ENCODE measurements around the gene VCL.

Gene VCL

DNA sequence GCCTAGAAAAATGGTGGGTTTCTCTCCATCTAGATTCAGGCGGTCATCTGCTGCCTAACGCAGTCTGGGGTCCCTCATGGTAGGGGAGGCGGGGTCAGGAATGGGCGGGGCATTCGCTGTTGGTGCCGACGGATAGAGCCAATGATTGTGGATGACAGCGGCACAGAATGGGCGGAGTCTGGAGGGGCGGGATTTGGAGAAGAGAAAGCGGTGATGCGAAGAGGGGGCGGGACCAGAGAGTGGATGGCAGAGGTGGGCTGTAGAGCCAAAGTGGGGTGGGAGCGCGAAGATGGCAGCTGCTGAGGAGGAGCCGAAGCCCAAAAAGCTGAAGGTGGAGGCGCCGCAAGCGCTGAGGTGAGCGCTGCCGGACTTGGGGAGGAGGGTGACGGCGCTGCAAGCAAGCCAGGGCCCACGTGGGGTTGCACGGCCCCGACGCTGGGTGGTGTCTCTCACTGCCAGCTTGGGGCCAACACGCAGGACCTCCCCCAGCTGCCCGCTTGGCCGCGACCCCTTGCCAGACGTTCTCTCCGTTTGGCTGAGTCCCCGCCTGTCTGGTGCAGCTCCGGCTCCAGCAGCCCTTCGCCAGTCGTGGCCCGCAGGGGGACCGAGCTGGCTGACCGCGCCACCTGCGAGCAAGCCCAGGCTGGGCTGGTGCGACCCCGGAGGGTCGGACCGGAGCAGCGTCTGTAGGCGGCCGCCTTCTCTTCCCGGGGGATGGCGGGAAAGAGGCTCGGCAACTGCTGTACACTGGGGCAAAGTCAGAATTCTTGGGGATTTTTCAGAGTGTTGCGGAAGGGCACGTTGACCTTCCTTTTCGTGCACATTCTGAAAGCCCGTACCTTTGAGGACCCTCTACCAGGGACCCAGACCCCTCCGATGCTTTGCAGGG is 153.3 kb downstream of the VCL start, which contains the start of gene ADK:
TSS of gene ADK (plus strand) at position 232 of the 889 bp plus-strand sequence. CDS start at position 290, 58 bp downstream.
- peak; percentile 98 for DNase-seq (ENCODE audit: low read depth, low spot score)

DNA sequence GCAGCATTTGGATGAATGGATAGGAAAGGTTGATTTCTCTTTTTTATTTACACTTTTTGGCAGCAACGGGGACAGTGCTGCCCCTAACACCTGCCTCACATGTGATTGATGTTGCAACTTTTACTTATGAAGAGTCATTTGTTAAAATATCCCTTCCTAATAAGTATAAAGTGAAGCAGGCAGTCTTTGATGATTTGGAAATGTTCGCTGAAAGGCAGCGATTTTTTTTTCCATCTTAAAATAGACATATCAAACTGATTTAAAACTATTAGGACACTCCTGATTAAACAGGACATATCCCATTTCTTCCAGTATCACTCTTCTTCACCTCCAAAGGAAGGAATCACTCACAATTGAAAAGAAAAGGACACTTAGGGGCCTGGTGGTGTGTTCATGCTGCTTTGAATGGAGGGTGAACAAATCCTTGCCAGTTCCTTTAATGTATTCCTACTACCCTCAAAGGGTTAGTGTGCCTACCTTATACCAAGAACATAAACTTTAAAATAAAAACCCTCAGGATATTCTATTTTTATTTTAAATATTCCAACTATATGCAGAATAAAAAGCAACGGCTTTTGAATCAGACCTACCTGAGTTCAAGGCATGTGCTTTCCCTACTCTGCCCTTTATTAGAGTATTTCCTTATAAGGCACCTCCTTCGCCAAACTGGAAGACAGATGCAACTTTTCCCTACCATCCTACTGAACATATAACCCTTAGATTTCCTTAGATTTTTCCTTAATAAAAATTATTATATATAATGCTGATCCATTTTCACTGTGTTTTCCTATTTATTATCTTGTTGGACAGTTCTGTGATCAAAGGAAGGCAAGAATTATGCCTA is 154.2 kb downstream of the VCL start:
- DNase-seq (ENCODE audit: low read depth, low spot score) = no peak

DNA sequence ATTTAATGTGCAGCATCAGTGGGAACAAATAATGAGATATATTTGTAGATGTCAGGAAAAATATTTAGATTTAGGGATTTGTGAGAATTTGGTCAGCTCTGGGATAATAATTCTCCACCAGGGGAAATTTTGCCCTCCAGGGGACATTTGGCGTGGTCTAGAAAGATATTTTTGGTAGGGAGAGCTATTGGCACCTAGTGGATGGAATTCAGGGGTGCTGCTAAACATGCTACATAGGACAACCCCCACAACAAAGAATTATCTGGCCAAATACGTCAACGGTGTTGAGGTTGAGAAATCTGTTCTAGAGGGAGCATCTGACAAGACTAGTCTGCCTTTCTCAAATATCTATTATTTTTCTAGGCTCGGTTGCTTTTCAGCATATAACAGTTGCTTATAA is 155.2 kb downstream of the VCL start:
- DNase-seq (ENCODE audit: low read depth, low spot score) = no peak

DNA sequence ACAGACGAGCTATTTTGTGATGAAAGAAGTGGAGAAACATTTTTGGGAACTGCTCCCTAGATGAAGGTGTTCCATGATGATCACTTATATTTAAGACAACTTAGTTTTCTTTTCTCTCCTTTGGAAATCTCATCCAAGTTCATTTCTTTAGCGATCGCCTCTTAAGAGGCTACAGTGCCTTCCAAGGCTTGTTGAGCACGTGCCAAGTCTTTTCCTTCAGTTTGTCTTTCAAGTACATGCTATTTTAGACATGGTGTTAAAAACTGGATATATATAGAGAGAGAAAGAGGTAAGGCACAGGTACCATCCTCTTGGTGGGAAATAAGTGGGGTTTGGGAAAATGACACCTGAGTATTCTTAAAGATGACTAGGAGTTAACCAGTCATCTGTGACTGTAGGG is 155.8 kb downstream of the VCL start:
- no peak for DNase-seq (ENCODE audit: low read depth, low spot score)

DNA sequence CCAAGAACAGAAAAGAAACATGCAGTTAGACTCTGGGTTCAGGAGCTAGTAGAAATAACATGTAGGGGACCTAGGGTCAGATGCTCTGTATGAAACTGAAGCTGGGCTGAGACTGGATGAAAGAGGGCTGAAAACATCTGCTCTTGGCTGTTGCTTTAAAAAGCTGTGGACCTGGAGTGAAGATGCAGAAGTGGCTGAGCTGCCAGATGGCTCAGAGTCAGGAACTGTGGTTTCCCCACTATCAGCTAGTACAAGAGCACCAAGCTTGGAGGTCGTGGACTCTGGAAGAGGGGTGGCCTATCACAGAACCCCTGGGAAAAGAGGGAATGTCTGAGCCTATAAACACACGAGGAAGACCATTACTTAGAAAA is 159.0 kb downstream of the VCL start:
- DNase-seq (ENCODE audit: low read depth, low spot score) = no peak

DNA sequence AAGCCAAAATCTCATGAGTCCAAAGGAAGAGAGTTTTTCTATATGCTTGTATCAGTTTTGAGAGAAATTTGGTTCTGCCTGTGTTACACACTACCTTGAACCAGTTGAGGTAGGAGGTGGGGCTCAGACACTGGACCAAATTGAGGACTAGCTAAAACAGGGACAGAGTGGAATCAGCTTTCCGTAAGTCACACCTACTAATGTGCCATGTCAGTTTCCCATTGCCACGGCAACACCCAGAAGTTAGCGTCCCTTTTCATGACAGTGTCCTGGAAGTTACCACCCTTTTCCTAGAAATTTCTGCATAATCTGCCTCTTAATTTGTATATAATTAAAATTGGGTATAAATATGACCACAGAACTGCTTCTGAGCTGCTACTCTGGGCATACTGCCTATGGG is 162.1 kb downstream of the VCL start:
- DNase-seq (ENCODE audit: low read depth, low spot score) = no peak

DNA sequence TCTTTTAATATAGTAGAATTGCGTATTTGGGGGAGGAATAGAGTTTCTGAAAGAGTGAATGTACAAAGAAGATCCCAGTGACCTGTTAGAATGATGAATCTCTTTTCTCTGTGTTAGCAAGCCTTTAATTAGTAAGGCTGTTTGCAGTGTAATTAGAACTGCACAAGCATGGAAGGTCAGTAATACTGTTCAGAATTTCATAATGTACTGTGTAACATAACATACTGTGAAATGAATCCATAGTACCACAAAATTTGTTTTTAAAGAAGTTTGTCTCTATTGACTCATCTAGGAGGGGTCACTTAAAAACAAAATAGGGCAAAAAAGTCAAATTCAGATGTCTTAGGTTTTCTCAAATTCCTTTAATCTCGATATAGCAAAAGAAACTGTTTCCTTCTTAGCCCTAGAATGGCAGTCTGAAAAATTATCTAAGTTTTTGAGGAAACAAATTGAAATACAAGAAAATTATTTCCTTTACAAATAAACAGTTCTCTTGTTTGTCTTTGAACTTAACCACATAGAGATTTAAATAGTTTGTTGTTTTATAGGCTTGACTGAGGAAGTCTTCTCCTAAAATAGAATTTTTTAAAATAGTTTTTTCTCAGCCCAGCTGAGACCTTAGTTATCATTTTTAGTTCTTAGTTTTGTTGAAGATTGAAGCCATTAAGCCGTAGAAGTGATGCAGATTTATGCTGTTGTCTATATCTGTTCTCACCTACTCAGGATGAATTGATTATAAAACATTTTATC is 165.6 kb downstream of the VCL start:
- DNase-seq (ENCODE audit: low read depth, low spot score) = no peak

DNA sequence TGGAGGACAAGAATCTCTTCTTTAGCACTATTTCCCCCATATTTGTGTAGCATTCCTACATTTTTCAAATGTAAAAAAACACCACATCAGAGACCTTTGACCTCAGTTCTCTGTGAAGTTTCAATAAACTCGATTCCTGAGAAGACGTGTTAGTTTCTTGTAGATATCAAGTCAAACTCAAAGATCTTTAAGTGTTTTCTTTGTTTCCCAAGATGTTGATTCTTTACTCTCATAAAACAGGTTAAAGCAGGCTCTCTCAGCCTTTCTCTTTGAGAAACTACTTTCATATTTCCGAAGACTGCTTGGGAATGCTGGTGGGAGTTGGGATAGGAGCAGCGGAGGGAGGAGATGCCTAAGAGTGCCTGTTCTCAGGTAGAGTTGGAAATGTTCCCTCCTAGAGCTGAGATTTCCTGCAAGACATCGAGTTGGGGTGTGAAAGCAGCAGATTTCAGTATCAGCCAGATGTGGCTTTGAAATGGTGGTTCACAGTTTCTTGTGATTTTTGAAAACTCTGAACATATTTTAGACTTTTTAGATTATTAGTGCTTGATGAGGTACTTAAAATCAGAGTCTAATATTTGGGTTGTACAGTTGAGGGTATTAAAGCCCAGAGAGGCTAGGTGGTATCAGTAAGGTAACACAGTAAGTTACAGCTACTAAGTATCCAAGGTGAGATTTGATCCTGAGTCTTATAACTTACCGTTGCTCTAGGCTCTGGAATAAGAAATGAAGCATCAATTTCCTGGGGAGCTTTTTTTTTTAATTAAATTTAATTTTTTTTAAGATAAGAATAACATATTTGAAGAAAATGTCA is 167.0 kb downstream of the VCL start:
- no peak for DNase-seq (ENCODE audit: low read depth, low spot score)

DNA sequence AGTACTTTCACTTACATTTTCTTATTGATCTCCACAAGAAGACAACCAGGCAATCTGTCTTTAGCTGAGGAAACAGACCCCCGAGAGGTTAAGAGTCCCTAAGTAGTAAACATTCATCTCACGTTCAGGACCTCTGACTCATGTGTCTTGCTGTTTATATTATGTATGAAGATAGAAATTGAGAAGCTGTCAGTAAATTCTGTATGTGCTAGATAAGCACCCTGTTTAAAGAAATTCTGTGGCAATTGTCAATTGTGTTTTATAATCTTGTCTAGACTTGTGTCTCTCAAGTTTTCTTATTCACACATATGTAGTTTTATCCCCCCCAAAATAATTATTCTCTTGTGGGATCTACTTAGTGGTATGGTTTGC is 167.6 kb downstream of the VCL start:
- no peak for DNase-seq (ENCODE audit: low read depth, low spot score)

DNA sequence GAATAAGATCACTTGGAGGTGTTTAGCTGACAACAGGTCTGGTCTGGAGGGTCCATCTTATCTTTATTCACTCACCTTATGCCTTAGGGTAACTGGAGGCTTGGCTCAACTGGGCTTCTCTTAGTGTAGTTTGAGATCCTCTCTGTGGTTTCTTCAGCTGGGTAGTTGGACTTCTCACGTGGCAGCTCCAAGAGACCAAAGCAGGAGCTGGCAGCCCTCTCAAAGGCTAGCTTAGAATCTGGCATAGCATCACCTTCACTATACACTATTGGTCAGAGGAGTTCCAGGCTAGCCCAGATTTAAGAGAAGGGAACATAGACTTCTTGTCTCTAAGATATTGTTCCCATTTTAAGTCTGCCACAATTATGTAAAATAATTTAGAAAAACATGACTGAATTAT is 169.5 kb downstream of the VCL start:
- DNase-seq (ENCODE audit: low read depth, low spot score) = no peak

All from activated CD4-positive, CD25-positive, alpha-beta regulatory T cell treated with anti-CD3 and anti-CD28 coated beads, Interleukin-2, amount 50 U/mL, for 16 hours (primary cell).